CD4-positive, alpha-beta T cell (primary cell): Measurements from ENCODE around the gene CPTP. TPM values are rescaled to one million over a fixed set of nuclear protein-coding genes. Genes with fewer than 3 reads are reported as not detected.

Experiments
- ATAC-seq: fragments of 200-7000 bp; cut with Tn5 transposase; one replicate; pipeline ENCODE4 v1.10.0; 2022; ENCODE audit warnings: mild to moderate bottlenecking; ENCODE audit not compliant: poor library complexity
- CTCF ChIA-PET: fragments of 350-600 bp; sonication (Branson Sonifier 250); formaldehyde crosslinking; loops from one replicate; lab custom pipeline; 2021; ENCODE audit warnings: antibody characterized with exemption, inconsistent platforms; lab: Charles Lee
- POLR2A ChIA-PET: fragments of 350-600 bp; sonication (Branson Sonifier 250); formaldehyde crosslinking; loops from one replicate; lab custom pipeline; 2021; ENCODE audit warnings: antibody characterized with exemption, inconsistent platforms; lab: Charles Lee
- DNase-seq, 14 experiments: peaks; one replicate each; pipeline ENCODE4 v3.0.0-alpha.2; 2013 to 2020; ENCODE audit warnings: mixed read lengths in 2 of 14
- H3K27ac ChIP-seq, 2 donors: one replicate each; pipeline versions ENCODE4 v1.5.1 to v1.7.0; 2013; ENCODE audit warnings: low read length in 2 of 2, low read depth in 1 of 2, mild to moderate bottlenecking in 1 of 2
- H3K27me3 ChIP-seq, 2 experiments: 1 replicate in 1 of 2; 2 replicates in 1 of 2; pipeline versions ENCODE4 v1.6.1 to v1.7.0; 2013; ENCODE audit warnings: low read length in 2 of 2, control low read depth in 1 of 2, mild to moderate bottlenecking in 1 of 2, moderate library complexity in 1 of 2; ENCODE audit not compliant: insufficient read depth in 2 of 2, control insufficient read depth in 1 of 2
- H3K36me3 ChIP-seq: one replicate; pipeline ENCODE4 v1.6.1; 2013; ENCODE audit warnings: low read length, control low read depth; ENCODE audit not compliant: insufficient read depth
- H3K4me1 ChIP-seq: one replicate; pipeline ENCODE4 v1.6.1; 2013; ENCODE audit warnings: low read length, control low read depth; ENCODE audit not compliant: insufficient read depth
- H3K4me3 ChIP-seq: one replicate; pipeline ENCODE4 v1.5.1; 2013; ENCODE audit warnings: mild to moderate bottlenecking, low read length, moderate library complexity
- H3K9me3 ChIP-seq, 2 experiments: 1 replicate in 1 of 2; 2 replicates in 1 of 2; pipeline versions ENCODE4 v1.6.1 to v1.7.0; 2013; ENCODE audit warnings: low read length in 2 of 2, mild to moderate bottlenecking in 2 of 2, control low read depth in 1 of 2, moderate library complexity in 1 of 2; ENCODE audit not compliant: control insufficient read depth in 1 of 2, insufficient read depth in 1 of 2
- H3K27ac Mint-ChIP-seq: one replicate; pipeline ENCODE4 v1.8.0; 2020; ENCODE audit warnings: mixed read lengths
- H3K27me3 Mint-ChIP-seq: one replicate; pipeline ENCODE4 v1.8.0; 2021; ENCODE audit warnings: mixed read lengths
- H3K36me3 Mint-ChIP-seq: one replicate; pipeline ENCODE4 v1.8.0; 2021; ENCODE audit warnings: low read depth, mixed read lengths
- H3K4me1 Mint-ChIP-seq: one replicate; pipeline ENCODE4 v1.8.0; 2021; ENCODE audit warnings: low read depth, mixed read lengths
- H3K4me3 Mint-ChIP-seq: one replicate; pipeline ENCODE4 v1.8.0; 2020; ENCODE audit warnings: mild to moderate bottlenecking, mixed read lengths
- H3K9me3 Mint-ChIP-seq: one replicate; pipeline ENCODE4 v1.8.0; 2020; ENCODE audit warnings: mixed read lengths
- intact Hi-C, 2 experiments: fragments of 100-400 bp; cut with DNase I in 1 of 2; cut with micrococcal nuclease in 1 of 2; formaldehyde crosslinking; loops; one replicate each; pipeline versions ENCODE4 v1.15.1 to v1.9.0; 2023 to 2025; cut with DNase I, micrococcal nuclease
- total RNA-seq, 174 experiments: library from RNA in 2 of 174; stranded (reverse) in 2 of 174; gene quantifications; one replicate each; pipeline ENCODE4 v1.2.3 and lab custom pipeline; 2021 to 2026
- TF ChIP-seq, protein P1 (sequence below): fragments of 200-600 bp; IDR thresholded peaks from one replicate; pipeline ENCODE4 v1.8.0; 2022; ENCODE audit warnings: antibody characterized with exemption, mild to moderate bottlenecking

Gene CPTP
- total RNA-seq, 2 experiments from 2014 or later, result 11.6 to 12.9 TPM

DNA sequence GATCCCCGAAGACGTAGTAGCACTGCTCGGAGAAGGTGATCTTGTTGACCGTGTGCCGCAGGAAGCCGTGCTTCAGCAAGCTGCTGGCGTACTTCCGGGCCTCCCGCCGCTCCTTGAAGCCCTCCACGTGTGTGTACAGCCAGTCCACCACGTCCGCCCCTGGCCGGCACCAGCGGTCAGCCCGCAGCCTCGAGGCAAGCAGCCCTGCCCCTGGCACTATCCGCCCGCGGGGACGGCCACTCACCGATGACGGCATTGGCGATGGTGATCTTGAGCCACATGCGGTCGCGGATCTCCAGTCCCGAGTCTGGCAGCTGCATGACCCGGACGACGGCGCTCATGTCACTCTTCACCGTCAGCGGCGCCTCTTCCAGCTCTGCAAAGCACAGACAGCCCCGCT, 13.7 kb downstream of the CPTP start:
- Histone ChIP-seq H3K4me3 (no peak overlapping the region), H3K36me3 (peaks cover 15% of the 10 kb centered on the region), H3K9me3 (peaks cover 0 to 4% of the 10 kb centered on the region in 2 experiments), H3K27ac (no peak overlapping the region), H3K4me1 (no peaks in the 10 kb centered on the region), H3K27me3 (no peaks in the 10 kb centered on the region)
- CTCF ChIA-PET, result no interaction called here
- H3K27ac Mint-ChIP-seq, result no peak overlapping the region
- no peaks in the 10 kb centered on the region for H3K9me3 Mint-ChIP-seq
- ATAC-seq (no peak), DNase-seq (no peak)
- intact Hi-C loops, result no loop called here
- TF ChIP-seq, protein P1, sequence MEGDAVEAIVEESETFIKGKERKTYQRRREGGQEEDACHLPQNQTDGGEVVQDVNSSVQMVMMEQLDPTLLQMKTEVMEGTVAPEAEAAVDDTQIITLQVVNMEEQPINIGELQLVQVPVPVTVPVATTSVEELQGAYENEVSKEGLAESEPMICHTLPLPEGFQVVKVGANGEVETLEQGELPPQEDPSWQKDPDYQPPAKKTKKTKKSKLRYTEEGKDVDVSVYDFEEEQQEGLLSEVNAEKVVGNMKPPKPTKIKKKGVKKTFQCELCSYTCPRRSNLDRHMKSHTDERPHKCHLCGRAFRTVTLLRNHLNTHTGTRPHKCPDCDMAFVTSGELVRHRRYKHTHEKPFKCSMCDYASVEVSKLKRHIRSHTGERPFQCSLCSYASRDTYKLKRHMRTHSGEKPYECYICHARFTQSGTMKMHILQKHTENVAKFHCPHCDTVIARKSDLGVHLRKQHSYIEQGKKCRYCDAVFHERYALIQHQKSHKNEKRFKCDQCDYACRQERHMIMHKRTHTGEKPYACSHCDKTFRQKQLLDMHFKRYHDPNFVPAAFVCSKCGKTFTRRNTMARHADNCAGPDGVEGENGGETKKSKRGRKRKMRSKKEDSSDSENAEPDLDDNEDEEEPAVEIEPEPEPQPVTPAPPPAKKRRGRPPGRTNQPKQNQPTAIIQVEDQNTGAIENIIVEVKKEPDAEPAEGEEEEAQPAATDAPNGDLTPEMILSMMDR, result no peak
- POLR2A ChIA-PET, result interaction anchor here (1.0 kb wide), 1 partner anchor 37 kb away, joined by 3 read pairs; the partner anchor contains the start of gene AURKAIP1
- H3K36me3 Mint-ChIP-seq, result peaks cover 7% of the 10 kb centered on the region
- H3K4me1 Mint-ChIP-seq, result no peaks in the 10 kb centered on the region
- no peaks in the 10 kb centered on the region for H3K27me3 Mint-ChIP-seq
- H3K4me3 Mint-ChIP-seq, result no peak overlapping the region

DNA sequence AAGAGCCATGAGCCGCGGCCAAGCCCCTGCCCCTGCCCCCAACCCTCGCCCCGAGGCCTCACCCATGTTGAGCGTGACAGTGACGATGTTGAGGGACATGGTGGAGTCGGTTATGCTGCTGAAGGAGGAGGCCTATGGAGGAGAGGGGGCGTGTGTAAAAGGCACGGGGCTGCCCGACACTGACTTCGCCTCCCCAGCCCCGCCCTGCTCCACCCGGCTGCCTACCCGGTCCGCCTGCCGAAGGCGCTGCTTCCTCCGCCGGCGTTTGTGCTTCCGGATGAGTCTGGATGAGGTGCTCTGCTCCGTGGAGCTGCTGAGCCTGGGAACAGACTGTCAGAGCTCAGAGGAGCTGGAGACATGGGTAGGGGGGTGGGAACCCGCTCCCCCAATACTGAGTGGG, 15.6 kb downstream of the CPTP start:
- Histone ChIP-seq H3K27ac (no peak overlapping the region), H3K27me3 (no peaks in the 10 kb centered on the region), H3K9me3 (no peaks in the 10 kb centered on the region), H3K4me3 (no peak overlapping the region), H3K36me3 (peaks cover 15% of the 10 kb centered on the region), H3K4me1 (peaks cover 3% of the 10 kb centered on the region)
- ATAC-seq (no peak), DNase-seq (no peak)
- TF ChIP-seq, protein P1, result no peak
- peaks cover 7% of the 10 kb centered on the region for H3K36me3 Mint-ChIP-seq
- no peaks in the 10 kb centered on the region for H3K27me3 Mint-ChIP-seq
- intact Hi-C loops, result no loop called here
- no peak overlapping the region for H3K27ac Mint-ChIP-seq
- H3K4me3 Mint-ChIP-seq, result no peak overlapping the region
- H3K9me3 Mint-ChIP-seq, result no peaks in the 10 kb centered on the region
- CTCF ChIA-PET, result no interaction called here
- POLR2A ChIA-PET, result no interaction called here
- no peaks in the 10 kb centered on the region for H3K4me1 Mint-ChIP-seq

DNA sequence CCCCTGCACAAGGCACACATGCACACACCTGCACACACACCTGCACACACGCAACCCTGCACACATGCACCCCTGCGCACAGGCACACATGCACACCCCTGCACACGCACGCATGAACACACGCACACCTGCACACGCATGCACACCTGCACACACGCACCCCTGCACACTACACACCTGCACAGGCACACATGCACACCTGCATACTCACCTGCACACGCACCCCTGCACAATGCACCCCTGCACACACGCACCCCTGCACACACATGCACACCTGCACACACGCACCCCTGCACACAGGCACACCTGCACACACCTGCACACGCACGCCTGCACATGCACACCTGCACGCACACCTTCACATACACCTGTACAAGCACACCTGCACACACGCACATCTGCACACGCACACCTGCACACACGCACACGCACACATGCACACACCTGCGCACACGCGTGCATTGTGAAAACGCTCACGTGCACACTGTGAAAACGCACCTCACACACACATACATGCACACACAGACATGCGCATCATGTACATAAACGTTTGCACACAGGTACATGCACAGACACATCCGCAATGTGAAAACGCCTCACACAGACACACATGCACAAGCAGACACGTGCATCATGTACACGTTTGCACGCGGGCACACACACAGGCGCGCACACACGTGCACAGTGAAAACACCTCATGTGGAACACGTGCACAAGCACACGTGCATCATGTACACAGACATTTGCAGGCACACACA, 16.4 kb downstream of the CPTP start:
- Histone ChIP-seq H3K4me1 (peaks cover 11% of the 10 kb centered on the region), H3K27ac (no peak overlapping the region), H3K27me3 (no peaks in the 10 kb centered on the region), H3K9me3 (no peaks in the 10 kb centered on the region), H3K4me3 (no peak overlapping the region), H3K36me3 (peaks cover 15% of the 10 kb centered on the region)
- POLR2A ChIA-PET, result no interaction called here
- H3K9me3 Mint-ChIP-seq, result no peaks in the 10 kb centered on the region
- no peaks in the 10 kb centered on the region for H3K27me3 Mint-ChIP-seq
- no peaks in the 10 kb centered on the region for H3K4me1 Mint-ChIP-seq
- H3K36me3 Mint-ChIP-seq, result peaks cover 7% of the 10 kb centered on the region
- H3K4me3 Mint-ChIP-seq, result no peak overlapping the region
- TF ChIP-seq, protein P1, result no peak
- ATAC-seq (no peak), DNase-seq (no peak)
- no peak overlapping the region for H3K27ac Mint-ChIP-seq
- CTCF ChIA-PET, result no interaction called here
- intact Hi-C loops, result no loop called here
